ENCODE measurements around the gene ALS2CL. TPM values are rescaled to one million over a fixed set of nuclear protein-coding genes. Genes with fewer than 3 reads are reported as not detected.

Gene ALS2CL
- total and polyA plus RNA-seq, 10 of the 15 experiments (the other 5 are each of a cell fraction or from before 2014, with no cell fraction given): 0.01 to 0.05 TPM; not detected in 8

GRCh38 chr3:46669191-46669999 lies 24.1 kb downstream of the ALS2CL start:
- SMC1A ChIA-PET (ENCODE audit: uncharacterized antibody, unreplicated experiment): no interaction called here
- peaks cover 0 to 1% of the 10 kb centered on the region in 2 experiments; a peak in 1 of 4 replicates for H3K27me3 ChIP-seq (replicated peaks in 1 of 2; ENCODE audit: control insufficient read depth in 2 of 2, insufficient read depth in 2 of 2, low read length in 1 of 2)
- H3K4me3 ChIP-seq: no peak overlapping the region
- no peak overlapping the region for H3K9ac ChIP-seq (ENCODE audit: control insufficient read depth, insufficient read depth, low read length)
- no peaks in the 10 kb centered on the region for H3K4me1 ChIP-seq (ENCODE audit: control insufficient read depth, insufficient read depth, low read length)
- CTCF ChIA-PET: no interaction called here
- H3K36me3 ChIP-seq (ENCODE audit: control insufficient read depth in 2 of 2, insufficient read depth in 2 of 2, low read length in 1 of 2): no peaks in the 10 kb centered on the region
- no peak overlapping the region for H2AFZ ChIP-seq (ENCODE audit: control insufficient read depth, low read depth, low read length)
- H3K27ac ChIP-seq (ENCODE audit: control insufficient read depth, insufficient read depth): no peak overlapping the region
- TF ChIP-seq SREBF2 (IDR thresholded peaks at IDR 0.05; ENCODE audit: low read length): no peak
- DNase-seq (ENCODE audit: low read depth, low spot score) (no peak), FAIRE-seq (no peak), ATAC-seq (no peak)
- intact Hi-C loops (cut with micrococcal nuclease; ENCODE audit: unreplicated experiment) (no loop called here), in situ Hi-C loops (cut with MboI) (no loop called here)
- RAD21 ChIA-PET (ENCODE audit: unreplicated experiment): no interaction called here
- no peak overlapping the region for H3K4me2 ChIP-seq (ENCODE audit: control insufficient read depth, insufficient read depth)
- no TSS peak for BruUV-seq (replicated peaks)
- no peaks in the 10 kb centered on the region for H3K79me2 ChIP-seq (ENCODE audit: control insufficient read depth, insufficient read depth, low read length)
- WGBS (ENCODE audit: insufficient coverage, insufficient replicate concordance, low lambda C conversion rate, missing lambda C conversion rate): 33% methylated on average over 9 of the region's 9 CpGs
- POLR2A ChIA-PET: no interaction called here
- H3K9me3 ChIP-seq (replicated peaks; ENCODE audit: control insufficient read depth, insufficient read depth, low read length): no peaks in the 10 kb centered on the region
- H4K20me1 ChIP-seq (ENCODE audit: control insufficient read depth, insufficient read depth): no peaks in the 10 kb centered on the region

GRCh38 chr3:46668591-46668990 lies 24.9 kb downstream of the ALS2CL start:
- ChIA-PET RAD21 (ENCODE audit: unreplicated experiment) (no interaction called here), CTCF (no interaction called here), SMC1A (ENCODE audit: uncharacterized antibody, unreplicated experiment) (no interaction called here), POLR2A (no interaction called here)
- Histone ChIP-seq H3K4me1 (ENCODE audit: control insufficient read depth, insufficient read depth, low read length) (no peaks in the 10 kb centered on the region), H3K4me2 (ENCODE audit: control insufficient read depth, insufficient read depth) (no peak overlapping the region), H3K27me3 (replicated peaks in 1 of 2; ENCODE audit: control insufficient read depth in 2 of 2, insufficient read depth in 2 of 2, low read length in 1 of 2) (peaks cover 0 to 1% of the 10 kb centered on the region in 2 experiments; a peak in 2 of 4 replicates), H3K4me3 (no peak overlapping the region), H3K9ac (ENCODE audit: control insufficient read depth, insufficient read depth, low read length) (no peak overlapping the region), H4K20me1 (ENCODE audit: control insufficient read depth, insufficient read depth) (no peaks in the 10 kb centered on the region; the same call in 1 of the 2 replicates), H2AFZ (ENCODE audit: control insufficient read depth, low read depth, low read length) (no peak overlapping the region), H3K36me3 (ENCODE audit: control insufficient read depth in 2 of 2, insufficient read depth in 2 of 2, low read length in 1 of 2) (no peaks in the 10 kb centered on the region), H3K27ac (ENCODE audit: control insufficient read depth, insufficient read depth) (no peak overlapping the region), H3K9me3 (replicated peaks; ENCODE audit: control insufficient read depth, insufficient read depth, low read length) (no peaks in the 10 kb centered on the region), H3K79me2 (ENCODE audit: control insufficient read depth, insufficient read depth, low read length) (no peaks in the 10 kb centered on the region)
- intact Hi-C loops (cut with micrococcal nuclease; ENCODE audit: unreplicated experiment) (no loop called here), in situ Hi-C loops (cut with MboI) (no loop called here)
- ATAC-seq (no peak), FAIRE-seq (no peak), DNase-seq (ENCODE audit: low read depth, low spot score) (no peak)
- no TSS peak for BruUV-seq (replicated peaks)
- WGBS (ENCODE audit: insufficient coverage, insufficient replicate concordance, low lambda C conversion rate, missing lambda C conversion rate): 23% methylated on average over 2 of the region's 2 CpGs
- no peak for TF ChIP-seq FOXK2 (IDR thresholded peaks at IDR 0.05)
- TF ChIP-seq REST (IDR thresholded peaks at IDR 0.05; ENCODE audit: low read depth, low read length): no peak
- TF ChIP-seq MEF2A (IDR thresholded peaks at IDR 0.05; ENCODE audit: insufficient read depth, low read depth, low read length): no peak
- no peak for TF ChIP-seq BRCA1 (IDR thresholded peaks at IDR 0.05; ENCODE audit: low read depth, low read length)
